ENCODE measurements around the gene PAPLN.
"Not testable (repeated sequence)": the region's sequence is repeated elsewhere in the genome, so short reads cannot be mapped to it uniquely, and the experiment has no call there.

PAPLN gene

GRCh38 chr14:73305499-73305898, 68.2 kb downstream of the PAPLN start:
- no peak for DNase-seq

GRCh38 chr14:73307261-73307660, 70.0 kb downstream of the PAPLN start:
- DNase-seq, result no peak

GRCh38 chr14:73309207-73309606, 71.9 kb downstream of the PAPLN start:
- DNase-seq, result not testable (repeated sequence)

- peak; percentile 67 to 72 for DNase-seq
These were observed 74.4 kb downstream of the PAPLN start for GRCh38 chr14:73311708-73312030.

GRCh38 chr14:73312687-73313086, 75.4 kb downstream of the PAPLN start:
- no peak for DNase-seq

- no peak for DNase-seq
These were observed 75.8 kb downstream of the PAPLN start for GRCh38 chr14:73313151-73313550.

- no peak for DNase-seq
These were observed 86.6 kb downstream of the PAPLN start for GRCh38 chr14:73323896-73324399.

Data from AML-193 (cell line).